Smooth muscle cell (in vitro differentiated cells): ENCODE results near the gene HMOX2. TPM values are rescaled to one million over a fixed set of nuclear protein-coding genes. Genes with fewer than 3 reads are reported as not detected.
A peak's percentile ranks its signal among the peaks of the same experiment; 100 is the strongest.

Source experiments
- DNase-seq: peaks from one replicate; lab custom pipeline; 2025; ENCODE audit not compliant: unreplicated experiment; lab: John Stamatoyannopoulos, UW
- H2AFZ ChIP-seq: fragments of 200-600 bp; sonication (generic); 2 replicates; pipeline ENCODE4 v1.6.0; 2016; ENCODE audit warnings: antibody characterized with exemption, low read depth, mild to moderate bottlenecking
- H3F3A ChIP-seq: fragments of 200-600 bp; sonication (generic); 2 replicates; pipeline ENCODE4 v1.6.0; 2017; ENCODE audit warnings: antibody characterized with exemption, low read depth
- H3K27ac ChIP-seq: fragments of 200-600 bp; sonication (generic); 2 replicates; pipeline ENCODE4 v1.5.1; 2016; ENCODE audit warnings: low read depth, mild to moderate bottlenecking
- H3K27me3 ChIP-seq: fragments of 200-600 bp; sonication (generic); 2 replicates; pipeline ENCODE4 v1.6.1; 2016; ENCODE audit warnings: low read depth, mild to moderate bottlenecking
- H3K36me3 ChIP-seq: fragments of 200-600 bp; sonication (generic); 2 replicates; pipeline ENCODE4 v1.5.1; 2016; ENCODE audit warnings: low read depth
- H3K4me1 ChIP-seq: fragments of 200-600 bp; sonication (generic); 2 replicates; pipeline ENCODE4 v1.5.1; 2016; ENCODE audit warnings: low read depth
- H3K4me2 ChIP-seq: fragments of 200-600 bp; sonication (generic); 2 replicates; pipeline ENCODE4 v1.6.0; 2016; ENCODE audit warnings: mild to moderate bottlenecking
- H3K4me3 ChIP-seq: fragments of 200-600 bp; sonication (generic); 2 replicates; pipeline ENCODE4 v1.5.1; 2016; ENCODE audit warnings: mild to moderate bottlenecking
- H3K79me2 ChIP-seq: fragments of 200-600 bp; sonication (generic); 2 replicates; pipeline ENCODE4 v1.6.0; 2016; ENCODE audit warnings: low read depth, mild to moderate bottlenecking
- H3K9ac ChIP-seq: fragments of 200-600 bp; sonication (generic); 2 replicates; pipeline ENCODE4 v1.6.0; 2016; ENCODE audit warnings: low read depth
- H3K9me3 ChIP-seq: fragments of 200-600 bp; sonication (generic); replicated peaks from 2 replicates; pipeline ENCODE4 v1.5.1; 2016; ENCODE audit warnings: low read depth
- H4K20me1 ChIP-seq: fragments of 200-600 bp; sonication (generic); 2 replicates; pipeline ENCODE4 v1.6.0; 2016; ENCODE audit warnings: low read depth
- WGBS: methylation state at CpG from one replicate; pipeline ENCODE4 v1.1.7; 2016; ENCODE audit warnings: low lambda C conversion rate; 5-methylcytosine and 5-hydroxymethylcytosine counted together
- polyA plus RNA-seq: library from polyadenylated mRNA; unstranded; fragments of >200 nt; fragmentation: Nextera tagmentation; extraction: Ambion mirVana; gene quantifications from 2 replicates; pipeline ENCODE4 v1.2.1, GENCODE V29; 2016
- total RNA-seq: library from RNA; depleted of rRNA; stranded (reverse); fragments of >200 nt; gene quantifications from 2 replicates; pipeline ENCODE4 v1.2.3, GENCODE V29; 2014
- TF ChIP-seq, protein P1 (sequence below): fragments of 200-600 bp; sonication (generic); IDR thresholded peaks from 2 replicates; pipeline ENCODE4 v1.5.1; 2017; ENCODE audit warnings: borderline replicate concordance, mild to moderate bottlenecking, antibody characterized with exemption; ENCODE audit not compliant: insufficient read depth, poor library complexity, severe bottlenecking

The HMOX2 gene
- total and polyA plus RNA-seq, 2 experiments from 2014 or later, result 35.3 to 54.2 TPM

DNA sequence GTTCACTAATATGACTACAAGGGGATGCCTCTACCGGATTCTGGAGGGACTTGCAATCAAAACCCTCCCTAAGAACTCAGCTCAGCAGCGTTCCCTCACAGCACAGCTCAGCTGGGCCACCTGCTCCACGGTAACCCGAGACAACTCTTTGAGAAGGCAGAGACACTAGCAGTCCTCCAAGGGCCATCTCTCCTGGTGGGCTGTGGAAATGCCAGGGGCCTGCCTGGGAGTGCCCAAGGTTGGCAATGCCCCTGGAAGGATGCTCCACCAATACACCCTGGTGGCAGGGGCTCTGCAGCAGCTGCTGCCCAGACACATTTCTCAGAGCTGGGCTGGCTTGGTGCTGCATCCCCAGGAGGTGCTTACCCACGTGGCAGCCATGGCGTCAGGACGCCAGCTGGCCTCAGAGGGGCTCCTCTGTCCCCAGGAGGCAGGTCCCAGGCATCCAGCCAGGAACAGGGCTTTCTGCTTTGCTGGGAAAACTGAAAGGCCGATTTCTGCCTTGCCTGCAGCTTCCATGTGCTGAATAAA is 45.9 kb downstream of the HMOX2 start:
- DNase-seq, result peak; percentile 29

DNA sequence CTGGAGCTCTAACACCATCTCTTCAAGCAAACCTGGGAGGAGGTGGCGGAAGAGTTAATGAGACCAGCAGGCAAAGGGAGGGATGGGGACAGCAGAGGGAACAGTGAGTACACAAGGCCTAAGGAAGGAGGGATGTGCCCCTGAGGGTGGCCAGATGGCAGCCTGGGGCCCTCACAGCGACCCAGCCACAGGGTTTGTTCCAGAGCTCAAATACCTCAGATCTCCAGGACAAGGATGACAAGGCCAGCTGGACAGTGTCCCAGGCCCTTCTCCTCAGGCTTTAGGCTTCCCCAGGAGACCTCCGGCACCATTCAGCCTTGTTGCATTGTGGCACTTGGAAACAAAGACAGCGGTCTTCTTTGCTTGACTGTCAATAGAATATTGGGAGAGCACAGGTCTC is 47.5 kb downstream of the HMOX2 start:
- TF ChIP-seq, protein P1, sequence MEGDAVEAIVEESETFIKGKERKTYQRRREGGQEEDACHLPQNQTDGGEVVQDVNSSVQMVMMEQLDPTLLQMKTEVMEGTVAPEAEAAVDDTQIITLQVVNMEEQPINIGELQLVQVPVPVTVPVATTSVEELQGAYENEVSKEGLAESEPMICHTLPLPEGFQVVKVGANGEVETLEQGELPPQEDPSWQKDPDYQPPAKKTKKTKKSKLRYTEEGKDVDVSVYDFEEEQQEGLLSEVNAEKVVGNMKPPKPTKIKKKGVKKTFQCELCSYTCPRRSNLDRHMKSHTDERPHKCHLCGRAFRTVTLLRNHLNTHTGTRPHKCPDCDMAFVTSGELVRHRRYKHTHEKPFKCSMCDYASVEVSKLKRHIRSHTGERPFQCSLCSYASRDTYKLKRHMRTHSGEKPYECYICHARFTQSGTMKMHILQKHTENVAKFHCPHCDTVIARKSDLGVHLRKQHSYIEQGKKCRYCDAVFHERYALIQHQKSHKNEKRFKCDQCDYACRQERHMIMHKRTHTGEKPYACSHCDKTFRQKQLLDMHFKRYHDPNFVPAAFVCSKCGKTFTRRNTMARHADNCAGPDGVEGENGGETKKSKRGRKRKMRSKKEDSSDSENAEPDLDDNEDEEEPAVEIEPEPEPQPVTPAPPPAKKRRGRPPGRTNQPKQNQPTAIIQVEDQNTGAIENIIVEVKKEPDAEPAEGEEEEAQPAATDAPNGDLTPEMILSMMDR, result no peak
- no peaks in the 10 kb centered on the region for H3K36me3 ChIP-seq
- DNase-seq, result no peak
- no peak overlapping the region for H3K4me2 ChIP-seq
- H3F3A ChIP-seq, result no peaks in the 10 kb centered on the region
- H3K79me2 ChIP-seq, result peaks cover 18% of the 10 kb centered on the region
- H3K27me3 ChIP-seq, result no peaks in the 10 kb centered on the region
- WGBS, result 91% methylated on average over 4 of the region's 4 CpGs
- H3K4me3 ChIP-seq, result no peak overlapping the region
- no peak overlapping the region for H3K9ac ChIP-seq
- peaks cover 13% of the 10 kb centered on the region for H3K4me1 ChIP-seq
- no peak overlapping the region for H2AFZ ChIP-seq
- H4K20me1 ChIP-seq, result peaks cover 85% of the 10 kb centered on the region
- no peaks in the 10 kb centered on the region for H3K9me3 ChIP-seq
- H3K27ac ChIP-seq, result peak overlapping the region; percentile 51

More for the DNA sequence above, 45.9 kb downstream of the HMOX2 start:
- H3K4me1 ChIP-seq, result peaks cover 13% of the 10 kb centered on the region
- TF ChIP-seq, protein P1, result no peak
- no peaks in the 10 kb centered on the region for H3F3A ChIP-seq
- H2AFZ ChIP-seq, result no peak overlapping the region
- WGBS, result 80% methylated on average over 8 of the region's 8 CpGs
- H3K27ac ChIP-seq, result peak overlapping the region; percentile 51
- no peak overlapping the region for H3K4me2 ChIP-seq
- H3K9me3 ChIP-seq, result no peaks in the 10 kb centered on the region
- no peaks in the 10 kb centered on the region for H3K36me3 ChIP-seq
- peaks cover 4% of the 10 kb centered on the region for H3K79me2 ChIP-seq
- no peak overlapping the region for H3K4me3 ChIP-seq
- peaks cover 85% of the 10 kb centered on the region for H4K20me1 ChIP-seq
- no peak overlapping the region for H3K9ac ChIP-seq
- H3K27me3 ChIP-seq, result no peaks in the 10 kb centered on the region

DNA sequence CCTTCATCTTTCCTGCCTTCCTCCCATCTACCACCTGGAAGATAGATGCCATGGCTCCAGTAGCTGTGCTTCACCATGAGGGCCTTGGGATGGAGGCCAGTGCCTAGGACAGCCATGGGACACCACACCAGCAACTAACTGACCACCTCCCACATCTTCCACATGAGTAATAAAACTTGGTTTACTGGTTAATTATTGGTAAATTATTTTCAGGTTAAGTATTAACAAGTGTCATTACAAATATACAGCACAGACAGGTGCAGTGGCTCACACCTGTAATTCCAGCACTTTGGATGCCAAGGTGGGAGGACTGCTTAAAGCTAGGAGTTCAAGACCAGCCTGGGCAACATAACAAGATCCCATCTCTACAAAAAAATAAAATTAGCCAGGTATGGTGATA is 48.4 kb downstream of the HMOX2 start:
- peaks cover 5% of the 10 kb centered on the region for H3F3A ChIP-seq
- H3K9ac ChIP-seq, result no peak overlapping the region
- H3K27ac ChIP-seq, result no peak overlapping the region
- no peaks in the 10 kb centered on the region for H3K9me3 ChIP-seq
- no peak overlapping the region for H3K4me3 ChIP-seq
- H2AFZ ChIP-seq, result no peak overlapping the region
- peaks cover 19% of the 10 kb centered on the region for H3K79me2 ChIP-seq
- no peaks in the 10 kb centered on the region for H3K36me3 ChIP-seq
- TF ChIP-seq, protein P1, result no peak
- no peak for DNase-seq
- no peak overlapping the region for H3K4me2 ChIP-seq
- peaks cover 19% of the 10 kb centered on the region for H3K4me1 ChIP-seq
- H3K27me3 ChIP-seq, result no peaks in the 10 kb centered on the region
- peaks cover 85% of the 10 kb centered on the region for H4K20me1 ChIP-seq

DNA sequence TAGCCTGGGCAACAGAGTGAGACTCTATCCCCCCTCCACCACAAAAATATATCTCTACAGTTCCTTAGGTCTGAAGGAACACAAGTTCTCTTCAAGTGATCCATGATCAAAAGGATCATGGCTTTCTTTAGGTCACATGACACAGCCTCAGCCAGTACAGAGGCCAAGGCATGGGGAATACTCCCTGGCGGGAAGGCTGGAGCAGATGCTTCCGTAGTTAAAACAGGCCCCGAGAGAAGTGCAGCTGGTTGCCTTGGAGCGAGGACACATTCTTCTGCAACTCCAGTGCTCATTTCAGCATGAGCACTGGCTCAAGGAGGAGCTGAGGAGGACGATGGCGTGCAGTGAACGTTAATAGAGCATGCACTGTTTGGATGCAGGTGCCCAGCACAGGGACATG is 48.9 kb downstream of the HMOX2 start:
- WGBS, result 89% methylated on average over 7 of the region's 7 CpGs
- H3K9me3 ChIP-seq, result no peaks in the 10 kb centered on the region
- no peak overlapping the region for H2AFZ ChIP-seq
- no peak overlapping the region for H3K9ac ChIP-seq
- no peak overlapping the region for H3K27ac ChIP-seq
- TF ChIP-seq, protein P1, result no peak
- peaks cover 19% of the 10 kb centered on the region for H3K79me2 ChIP-seq
- H3K36me3 ChIP-seq, result no peaks in the 10 kb centered on the region
- H3K4me3 ChIP-seq, result no peak overlapping the region
- DNase-seq, result no peak
- H3F3A ChIP-seq, result peaks cover 10% of the 10 kb centered on the region
- H3K4me1 ChIP-seq, result peaks cover 24% of the 10 kb centered on the region
- H3K27me3 ChIP-seq, result no peaks in the 10 kb centered on the region
- H4K20me1 ChIP-seq, result peaks cover 86% of the 10 kb centered on the region
- no peak overlapping the region for H3K4me2 ChIP-seq
